Transverse colon (tissue), 3 donors: ENCODE data around the gene WDR26.

Source experiments
- EP300 ChIP-seq: sonication (generic); formaldehyde crosslinking; IDR thresholded peaks from one replicate; pipeline ENCODE4 v1.6.1; 2017; ENCODE audit warnings: antibody characterized with exemption, low read depth
- POLR2A ChIP-seq: fragments of 450-650 bp; IDR thresholded peaks from one replicate; pipeline ENCODE4 v1.6.1; 2016; ENCODE audit warnings: antibody characterized with exemption, mild to moderate bottlenecking, moderate library complexity
- TF ChIP-seq, protein P1 (sequence below), 5 experiments: fragments of 200-600 bp in 3 of 5; fragments of 450-650 bp in 2 of 5; sonication (generic) in 3 of 5; IDR thresholded peaks; 1 replicate in 2 of 5; 2 replicates in 3 of 5; pipeline ENCODE4 v1.5.1; 2016 to 2017; ENCODE audit warnings: antibody characterized with exemption in 5 of 5, inconsistent platforms in 3 of 5, mild to moderate bottlenecking in 2 of 5, moderate library complexity in 1 of 5

DNA sequence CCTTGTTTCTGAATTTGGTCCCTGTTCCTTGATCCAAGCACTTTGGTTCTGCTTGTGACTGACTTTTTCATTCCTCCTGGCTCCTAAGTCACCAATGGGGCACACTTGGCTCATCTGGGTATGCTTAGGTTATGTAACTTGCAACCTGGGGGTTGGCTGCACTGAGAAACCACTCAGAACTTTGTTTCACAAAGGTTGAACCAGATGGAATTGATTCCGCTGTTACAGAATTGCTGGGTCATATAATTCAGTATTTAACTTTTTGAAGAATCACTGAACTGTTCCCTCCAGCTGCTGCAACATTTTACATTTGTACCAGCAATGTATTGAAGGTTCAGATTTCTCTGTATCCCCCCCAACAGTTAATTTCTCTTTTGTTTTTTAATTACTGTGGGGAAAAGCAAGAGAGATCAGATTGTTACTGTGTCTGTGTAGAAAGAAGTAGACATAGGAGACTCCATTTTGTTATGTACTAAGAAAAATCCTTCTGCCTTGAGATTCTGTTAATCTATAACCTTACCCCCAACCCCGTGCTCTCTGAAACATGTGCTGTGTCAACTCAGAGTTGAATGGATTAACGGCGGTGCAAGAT lies 95.1 kb downstream of the WDR26 start:
- TF ChIP-seq, protein P1, sequence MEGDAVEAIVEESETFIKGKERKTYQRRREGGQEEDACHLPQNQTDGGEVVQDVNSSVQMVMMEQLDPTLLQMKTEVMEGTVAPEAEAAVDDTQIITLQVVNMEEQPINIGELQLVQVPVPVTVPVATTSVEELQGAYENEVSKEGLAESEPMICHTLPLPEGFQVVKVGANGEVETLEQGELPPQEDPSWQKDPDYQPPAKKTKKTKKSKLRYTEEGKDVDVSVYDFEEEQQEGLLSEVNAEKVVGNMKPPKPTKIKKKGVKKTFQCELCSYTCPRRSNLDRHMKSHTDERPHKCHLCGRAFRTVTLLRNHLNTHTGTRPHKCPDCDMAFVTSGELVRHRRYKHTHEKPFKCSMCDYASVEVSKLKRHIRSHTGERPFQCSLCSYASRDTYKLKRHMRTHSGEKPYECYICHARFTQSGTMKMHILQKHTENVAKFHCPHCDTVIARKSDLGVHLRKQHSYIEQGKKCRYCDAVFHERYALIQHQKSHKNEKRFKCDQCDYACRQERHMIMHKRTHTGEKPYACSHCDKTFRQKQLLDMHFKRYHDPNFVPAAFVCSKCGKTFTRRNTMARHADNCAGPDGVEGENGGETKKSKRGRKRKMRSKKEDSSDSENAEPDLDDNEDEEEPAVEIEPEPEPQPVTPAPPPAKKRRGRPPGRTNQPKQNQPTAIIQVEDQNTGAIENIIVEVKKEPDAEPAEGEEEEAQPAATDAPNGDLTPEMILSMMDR (IDR thresholded peaks at IDR 0.05): no peak
- no peak for TF ChIP-seq EP300
- no peak for TF ChIP-seq POLR2A
